OCI-LY3 (cell line): ENCODE data around the gene LEFTY2.

Experiments used
- EZH2phosphoT487 ChIP-seq: fragments of 200-600 bp; shearing (Covaris generic); IDR thresholded peaks from 2 replicates; pipeline ENCODE4 v1.6.1; 2018; ENCODE audit warnings: antibody characterized with exemption, mixed run types, low read depth
- TF ChIP-seq, protein P1 (sequence below): fragments of 200-600, 300-600 bp; sonication (generic); IDR thresholded peaks from 2 replicates; pipeline ENCODE4 v1.5.1; 2014; ENCODE audit warnings: antibody characterized with exemption, low read length, low read depth

DNA sequence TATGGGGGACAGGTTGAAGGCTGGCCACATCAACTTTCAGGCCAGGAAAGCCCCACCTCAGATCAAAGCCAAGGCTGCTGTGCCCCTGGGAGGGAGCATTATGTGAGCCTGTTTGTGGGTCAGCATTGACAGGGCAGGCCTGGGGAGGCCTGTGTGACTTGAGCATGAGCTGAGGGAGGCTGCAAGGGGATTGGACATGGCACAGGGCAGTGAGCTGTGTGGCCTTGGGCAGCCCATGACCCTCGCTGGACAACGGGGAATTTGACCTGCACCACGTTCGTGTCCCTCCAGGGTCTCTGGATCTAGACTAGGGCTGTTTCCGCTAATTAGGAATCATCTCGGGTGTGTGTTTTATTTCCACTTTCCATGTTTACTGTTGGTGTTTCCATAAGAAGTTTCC is 34.6 kb downstream of the LEFTY2 start:
- TF ChIP-seq, protein P1, sequence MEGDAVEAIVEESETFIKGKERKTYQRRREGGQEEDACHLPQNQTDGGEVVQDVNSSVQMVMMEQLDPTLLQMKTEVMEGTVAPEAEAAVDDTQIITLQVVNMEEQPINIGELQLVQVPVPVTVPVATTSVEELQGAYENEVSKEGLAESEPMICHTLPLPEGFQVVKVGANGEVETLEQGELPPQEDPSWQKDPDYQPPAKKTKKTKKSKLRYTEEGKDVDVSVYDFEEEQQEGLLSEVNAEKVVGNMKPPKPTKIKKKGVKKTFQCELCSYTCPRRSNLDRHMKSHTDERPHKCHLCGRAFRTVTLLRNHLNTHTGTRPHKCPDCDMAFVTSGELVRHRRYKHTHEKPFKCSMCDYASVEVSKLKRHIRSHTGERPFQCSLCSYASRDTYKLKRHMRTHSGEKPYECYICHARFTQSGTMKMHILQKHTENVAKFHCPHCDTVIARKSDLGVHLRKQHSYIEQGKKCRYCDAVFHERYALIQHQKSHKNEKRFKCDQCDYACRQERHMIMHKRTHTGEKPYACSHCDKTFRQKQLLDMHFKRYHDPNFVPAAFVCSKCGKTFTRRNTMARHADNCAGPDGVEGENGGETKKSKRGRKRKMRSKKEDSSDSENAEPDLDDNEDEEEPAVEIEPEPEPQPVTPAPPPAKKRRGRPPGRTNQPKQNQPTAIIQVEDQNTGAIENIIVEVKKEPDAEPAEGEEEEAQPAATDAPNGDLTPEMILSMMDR, result no peak
- TF ChIP-seq EZH2phosphoT487, result no peak
